Panc1 (cell line): ENCODE data around the gene ETFA. TPM values are rescaled to one million over a fixed set of nuclear protein-coding genes. Genes with fewer than 3 reads are reported as not detected.

Experiments used
- ATAC-seq: fragments of 200-7000 bp; cut with Tn5 transposase; 2 replicates; pipeline ENCODE4 v1.9.1; 2020; ENCODE audit warnings: mild to moderate bottlenecking, moderate library complexity
- BruUV-seq: library from RNA; stranded (reverse); fragments of 400-500 nt; replicated peaks from 2 replicates; lab custom pipeline; 2021; lab: Mats Ljungman, UMichigan
- CTCF ChIA-PET: fragments of 300-600 bp; sonication (Branson Sonifier 250); formaldehyde crosslinking; loops from one replicate; lab custom pipeline; 2022; ENCODE audit warnings: antibody characterized with exemption; lab: Charles Lee
- POLR2A ChIA-PET: fragments of 300-600 bp; sonication (Branson Sonifier 250); formaldehyde crosslinking; loops from one replicate; lab custom pipeline; 2022; ENCODE audit warnings: antibody characterized with exemption; lab: Charles Lee
- DNase-seq: peaks from one replicate; pipeline ENCODE4 v3.0.0-alpha.2; 2010; ENCODE audit warnings: low read depth, low spot score
- H3K27ac ChIP-seq: 2 replicates; pipeline ENCODE4 v1.5.1; 2011; ENCODE audit warnings: mild to moderate bottlenecking, low read length, inconsistent platforms
- H3K27me3 ChIP-seq: fragments of 200-500 bp; sonication (Bioruptor generic); 2 replicates; pipeline ENCODE4 v1.6.0; 2014; ENCODE audit warnings: low read length, inconsistent platforms; ENCODE audit not compliant: control insufficient read depth, insufficient read depth
- H3K36me3 ChIP-seq: fragments of 200-500 bp; sonication (Bioruptor generic); 2 replicates; pipeline ENCODE4 v1.5.1; 2014; ENCODE audit warnings: inconsistent platforms, mild to moderate bottlenecking, low read length, moderate library complexity; ENCODE audit not compliant: control insufficient read depth, insufficient read depth
- H3K4me1 ChIP-seq: 2 replicates; pipeline ENCODE4 v1.5.1; 2011; ENCODE audit warnings: inconsistent platforms, mild to moderate bottlenecking, low read length, moderate library complexity; ENCODE audit not compliant: control insufficient read depth, insufficient read depth
- H3K4me3 ChIP-seq, 2 experiments: 2 replicates each; pipeline ENCODE4 v1.5.1; 2011 to 2012; ENCODE audit warnings: low read depth in 2 of 2, low read length in 2 of 2, mild to moderate bottlenecking in 2 of 2, inconsistent platforms in 1 of 2, moderate library complexity in 1 of 2
- H3K9me3 ChIP-seq: fragments of 200-500 bp; sonication (Bioruptor generic); 2 replicates; pipeline ENCODE4 v1.5.1; 2014; ENCODE audit warnings: low read depth, mild to moderate bottlenecking, inconsistent platforms, low read length, moderate library complexity; ENCODE audit not compliant: control insufficient read depth, insufficient read depth
- POLR2AphosphoS5 ChIP-seq: IDR thresholded peaks from 2 replicates; pipeline ENCODE4 v1.6.1; 2012; ENCODE audit warnings: mild to moderate bottlenecking, low read depth, low read length, moderate library complexity
- REST ChIP-seq, 2 experiments: IDR thresholded peaks; 2 replicates each; pipeline ENCODE4 v1.6.1; 2011 to 2012; ENCODE audit warnings: low read depth in 2 of 2, control low read depth in 1 of 2, low read length in 1 of 2, mild to moderate bottlenecking in 1 of 2, moderate library complexity in 1 of 2; ENCODE audit not compliant: insufficient read depth in 1 of 2
- SIN3A ChIP-seq: IDR thresholded peaks from 2 replicates; pipeline ENCODE4 v1.6.1; 2012; ENCODE audit warnings: low read depth, mild to moderate bottlenecking, low read length, moderate library complexity, borderline replicate concordance; ENCODE audit not compliant: insufficient read depth
- TCF7L2 ChIP-seq: IDR thresholded peaks from 2 replicates; pipeline ENCODE4 v1.6.1; 2011; ENCODE audit warnings: mild to moderate bottlenecking, low read depth, low read length, inconsistent platforms
- in situ Hi-C: cut with HindIII; loops from 2 replicates; pipeline ENCODE4 v1.10.0; 2016; ENCODE audit warnings: low sequenced_read_pairs, low pct_unique_long_range_greater_than_20kb
- intact Hi-C: fragments of 100-400 bp; cut with micrococcal nuclease; formaldehyde crosslinking; loops from one replicate; pipeline ENCODE4 v1.10.0; 2022; ENCODE audit not compliant: unreplicated experiment
- total RNA-seq: library from RNA; stranded (reverse); gene quantifications from one replicate; pipeline ENCODE4 v1.2.1, GENCODE V29; 2021; ENCODE audit not compliant: unreplicated experiment
- TF ChIP-seq, protein P1 (sequence below): fragments of 450-650 bp; IDR thresholded peaks from 2 replicates; pipeline ENCODE4 v1.5.1; 2017; ENCODE audit warnings: mild to moderate bottlenecking

ETFA gene
- total RNA-seq, 1 experiment from 2014 or later = 159 TPM

GRCh38 chr15:76359152-76359551 lies 47.9 kb upstream of the ETFA start:
- no peaks in the 10 kb centered on the region for H3K36me3 ChIP-seq
- no peak overlapping the region for H3K4me3 ChIP-seq
- no peak for TF ChIP-seq REST (IDR thresholded peaks at IDR 0.05; ENCODE audit: insufficient read depth in 1 of 2, low read depth in 2 of 2, low read length in 1 of 2)
- no peak for TF ChIP-seq SIN3A
- no peak for TF ChIP-seq TCF7L2
- TF ChIP-seq, protein P1, sequence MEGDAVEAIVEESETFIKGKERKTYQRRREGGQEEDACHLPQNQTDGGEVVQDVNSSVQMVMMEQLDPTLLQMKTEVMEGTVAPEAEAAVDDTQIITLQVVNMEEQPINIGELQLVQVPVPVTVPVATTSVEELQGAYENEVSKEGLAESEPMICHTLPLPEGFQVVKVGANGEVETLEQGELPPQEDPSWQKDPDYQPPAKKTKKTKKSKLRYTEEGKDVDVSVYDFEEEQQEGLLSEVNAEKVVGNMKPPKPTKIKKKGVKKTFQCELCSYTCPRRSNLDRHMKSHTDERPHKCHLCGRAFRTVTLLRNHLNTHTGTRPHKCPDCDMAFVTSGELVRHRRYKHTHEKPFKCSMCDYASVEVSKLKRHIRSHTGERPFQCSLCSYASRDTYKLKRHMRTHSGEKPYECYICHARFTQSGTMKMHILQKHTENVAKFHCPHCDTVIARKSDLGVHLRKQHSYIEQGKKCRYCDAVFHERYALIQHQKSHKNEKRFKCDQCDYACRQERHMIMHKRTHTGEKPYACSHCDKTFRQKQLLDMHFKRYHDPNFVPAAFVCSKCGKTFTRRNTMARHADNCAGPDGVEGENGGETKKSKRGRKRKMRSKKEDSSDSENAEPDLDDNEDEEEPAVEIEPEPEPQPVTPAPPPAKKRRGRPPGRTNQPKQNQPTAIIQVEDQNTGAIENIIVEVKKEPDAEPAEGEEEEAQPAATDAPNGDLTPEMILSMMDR = no peak
- TF ChIP-seq POLR2AphosphoS5 = no peak
- ATAC-seq (no peak), DNase-seq (no peak)
- H3K9me3 ChIP-seq = no peaks in the 10 kb centered on the region
- ChIA-PET CTCF (no interaction called here), POLR2A (no interaction called here)
- H3K4me1 ChIP-seq = no peaks in the 10 kb centered on the region
- BruUV-seq = no TSS peak
- H3K27ac ChIP-seq = no peak overlapping the region
- in situ Hi-C loops = no loop called here
- intact Hi-C loops = no loop called here
- no peaks in the 10 kb centered on the region for H3K27me3 ChIP-seq

DNA sequence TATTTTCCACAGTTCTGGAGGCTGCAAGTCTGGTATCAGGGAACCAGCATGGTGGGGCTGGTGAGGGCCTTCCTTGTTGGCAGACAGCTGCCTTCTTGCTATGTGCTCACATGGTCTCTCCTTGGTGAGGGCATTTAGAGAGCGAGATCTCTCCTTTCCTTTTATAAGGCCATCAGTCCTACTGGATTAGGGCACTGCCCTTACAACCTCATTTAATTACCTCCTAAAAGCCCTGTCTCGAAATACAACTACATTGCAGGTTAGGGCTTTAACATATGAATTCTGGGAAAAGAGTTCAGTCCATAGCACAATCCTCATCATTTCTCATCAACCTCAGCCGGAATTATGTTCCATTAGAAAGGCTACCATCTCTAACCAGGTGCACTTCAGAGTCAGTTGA lies 47.2 kb upstream of the ETFA start:
- Histone ChIP-seq H3K4me1 (no peaks in the 10 kb centered on the region), H3K4me3 (no peak overlapping the region), H3K36me3 (no peaks in the 10 kb centered on the region), H3K9me3 (no peaks in the 10 kb centered on the region), H3K27me3 (no peaks in the 10 kb centered on the region), H3K27ac (no peak overlapping the region)
- TF ChIP-seq REST (IDR thresholded peaks at IDR 0.05; ENCODE audit: insufficient read depth in 1 of 2, low read depth in 2 of 2, low read length in 1 of 2) (no peak), POLR2AphosphoS5 (no peak)
- TF ChIP-seq, protein P1 = no peak
- DNase-seq (no peak), ATAC-seq (no peak)
- ChIA-PET CTCF (no interaction called here), POLR2A (no interaction called here)
- in situ Hi-C loops (no loop called here), intact Hi-C loops (no loop called here)
- no TSS peak for BruUV-seq
